AG04450 (cell line): ENCODE measurements around the gene HORMAD2. TPM values are rescaled to one million over a fixed set of nuclear protein-coding genes. Genes with fewer than 3 reads are reported as not detected.

Experiments
- CTCF ChIA-PET: fragments of 300-600, 350-600 bp; formaldehyde crosslinking; extraction: SDS; loops from one replicate; lab custom pipeline; 2022; ENCODE audit warnings: antibody characterized with exemption, inconsistent platforms; lab: Charles Lee
- POLR2A ChIA-PET: fragments of 350-600 bp; formaldehyde crosslinking; extraction: SDS; loops from one replicate; lab custom pipeline; 2021; ENCODE audit warnings: antibody characterized with exemption, inconsistent platforms; lab: Yijun Ruan, JAX
- DNase-seq: peaks from one replicate; pipeline ENCODE4 v3.0.0-alpha.2; 2011; ENCODE audit warnings: low read depth, low spot score
- H3K27ac ChIP-seq: one replicate; pipeline ENCODE4 v1.5.1; 2012; ENCODE audit warnings: low read depth, low read length, control low read depth
- H3K27me3 ChIP-seq: one replicate; pipeline ENCODE4 v1.6.0; 2012; ENCODE audit warnings: low read length; ENCODE audit not compliant: control insufficient read depth, insufficient read depth
- H3K4me3 ChIP-seq: 2 replicates; pipeline ENCODE4 v1.5.1; 2011; ENCODE audit warnings: mild to moderate bottlenecking, low read depth, low read length, control low read depth
- H3K9me3 ChIP-seq: 2 replicates; pipeline ENCODE4 v1.5.1; 2012; ENCODE audit warnings: low read length; ENCODE audit not compliant: control insufficient read depth, insufficient read depth
- CTCF ChIP-seq: IDR thresholded peaks from 2 replicates; pipeline ENCODE4 v1.5.1; 2011; ENCODE audit warnings: low read depth, low read length, control low read depth, inconsistent platforms
- polyA plus RNA-seq: library from polyadenylated mRNA; depleted of rRNA; stranded (reverse); fragments of >200 nt; gene quantifications from 2 replicates; pipeline ENCODE4 v1.2.3, GENCODE V29; 2011; rRNA removed

HORMAD2 gene
- polyA plus RNA-seq, 1 experiment = not detected

DNA sequence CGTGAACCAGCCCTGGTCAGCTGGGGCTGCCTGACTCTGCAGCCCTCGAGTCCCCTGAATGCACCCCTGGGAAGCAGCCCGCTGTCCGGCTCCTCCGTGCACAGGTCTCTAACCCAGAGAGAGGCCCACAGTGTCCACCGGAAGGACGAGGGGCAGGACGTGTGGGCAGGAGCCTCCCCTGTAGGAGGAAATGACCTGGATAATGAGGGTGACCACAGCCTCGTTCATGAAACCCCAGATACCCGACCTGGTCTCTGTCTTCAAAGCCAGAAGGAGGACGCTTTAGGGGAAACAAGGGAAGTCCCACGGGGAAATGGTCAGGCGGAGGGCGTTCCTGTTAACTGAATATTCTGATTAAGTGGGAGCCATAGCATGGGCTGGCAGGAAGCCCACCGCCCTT lies 143.0 kb downstream of the HORMAD2 start:
- Histone ChIP-seq H3K4me3 (no peak overlapping the region), H3K27me3 (no peaks in the 10 kb centered on the region), H3K9me3 (peaks cover 8% of the 10 kb centered on the region), H3K27ac (no peak overlapping the region)
- no peak for DNase-seq
- TF ChIP-seq CTCF = no peak
- ChIA-PET POLR2A (no interaction called here), CTCF (no interaction called here)

DNA sequence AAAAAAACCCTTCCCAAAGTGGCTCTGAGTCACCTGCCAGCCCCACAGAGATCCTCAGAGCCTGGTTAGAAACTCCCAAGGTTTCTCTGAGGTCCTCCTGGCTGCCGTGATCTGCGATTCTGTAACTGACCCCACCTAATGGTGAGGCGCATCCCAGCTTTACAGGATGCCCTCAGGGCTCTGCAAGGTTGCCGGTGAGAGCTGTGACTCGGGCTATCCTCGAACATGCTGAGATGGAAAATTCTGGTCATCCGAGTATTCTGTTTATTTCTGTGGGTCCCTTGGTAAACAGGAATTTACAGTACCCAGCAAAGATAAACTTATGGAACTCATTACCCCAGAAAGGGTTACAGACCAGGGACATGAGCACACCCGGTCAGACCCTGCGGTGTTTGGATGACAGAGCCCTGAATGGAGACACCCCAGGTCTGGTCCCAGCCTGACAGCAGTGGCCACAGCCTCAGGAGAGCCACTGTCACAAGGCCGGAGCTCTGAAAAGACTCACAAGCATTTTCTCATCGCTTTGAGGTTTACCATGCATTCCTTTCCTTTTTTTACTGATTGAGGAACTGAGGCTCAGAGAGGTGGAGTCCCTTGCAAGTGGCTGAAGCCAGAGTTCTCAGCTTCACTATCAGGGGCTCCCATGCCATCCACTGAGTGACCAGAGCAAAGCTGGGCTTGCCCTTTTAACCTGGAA lies 144.0 kb downstream of the HORMAD2 start:
- Histone ChIP-seq H3K27ac (peak overlapping the region; percentile 59), H3K4me3 (no peak overlapping the region), H3K27me3 (no peaks in the 10 kb centered on the region), H3K9me3 (peaks cover 8% of the 10 kb centered on the region)
- POLR2A ChIA-PET = no interaction called here
- CTCF ChIA-PET = interaction anchor here (0.5 kb wide), 1 partner anchor 907 kb away, joined by 3 read pairs; no protein-coding TSS in a partner anchor
- DNase-seq = no peak
- no peak for TF ChIP-seq CTCF

DNA sequence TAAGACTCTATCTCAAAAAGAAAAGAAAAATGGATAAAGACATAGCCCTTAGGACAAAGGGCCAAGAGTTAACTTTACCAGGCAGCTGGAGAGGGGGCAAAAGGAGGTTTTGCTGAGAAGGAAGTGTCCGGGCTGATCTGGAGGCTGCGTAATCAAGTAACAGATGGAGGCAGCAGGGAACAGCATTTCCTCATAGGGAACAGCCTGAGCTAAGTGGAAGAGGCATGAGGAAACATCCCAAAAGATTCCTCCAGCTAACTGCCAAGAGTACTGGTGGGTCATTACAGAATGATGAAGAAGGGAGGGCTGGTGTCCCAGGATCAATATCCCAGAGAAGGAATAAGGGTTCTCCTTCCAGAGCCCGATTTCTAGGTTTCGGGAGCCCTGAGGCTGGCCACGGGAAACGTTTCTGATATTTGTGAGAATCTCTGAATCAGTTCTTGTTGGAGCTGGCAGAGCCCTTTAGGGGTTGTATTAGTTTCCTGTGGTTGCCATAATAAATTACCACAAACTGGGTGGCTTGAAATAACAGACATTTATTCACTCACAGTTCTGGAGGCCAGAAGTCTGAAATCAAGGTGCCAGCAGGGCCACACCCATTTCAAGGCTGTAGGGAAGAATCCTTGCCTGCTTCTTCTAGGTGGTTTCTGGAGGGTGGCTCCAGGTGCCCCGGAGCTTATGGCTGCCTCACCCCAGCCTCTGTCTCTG lies 145.1 kb downstream of the HORMAD2 start:
- H3K9me3 ChIP-seq = peaks cover 8% of the 10 kb centered on the region
- DNase-seq = no peak
- ChIA-PET CTCF (no interaction called here), POLR2A (no interaction called here)
- H3K4me3 ChIP-seq = no peak overlapping the region
- H3K27me3 ChIP-seq = no peaks in the 10 kb centered on the region
- TF ChIP-seq CTCF = no peak
- H3K27ac ChIP-seq = no peak overlapping the region

DNA sequence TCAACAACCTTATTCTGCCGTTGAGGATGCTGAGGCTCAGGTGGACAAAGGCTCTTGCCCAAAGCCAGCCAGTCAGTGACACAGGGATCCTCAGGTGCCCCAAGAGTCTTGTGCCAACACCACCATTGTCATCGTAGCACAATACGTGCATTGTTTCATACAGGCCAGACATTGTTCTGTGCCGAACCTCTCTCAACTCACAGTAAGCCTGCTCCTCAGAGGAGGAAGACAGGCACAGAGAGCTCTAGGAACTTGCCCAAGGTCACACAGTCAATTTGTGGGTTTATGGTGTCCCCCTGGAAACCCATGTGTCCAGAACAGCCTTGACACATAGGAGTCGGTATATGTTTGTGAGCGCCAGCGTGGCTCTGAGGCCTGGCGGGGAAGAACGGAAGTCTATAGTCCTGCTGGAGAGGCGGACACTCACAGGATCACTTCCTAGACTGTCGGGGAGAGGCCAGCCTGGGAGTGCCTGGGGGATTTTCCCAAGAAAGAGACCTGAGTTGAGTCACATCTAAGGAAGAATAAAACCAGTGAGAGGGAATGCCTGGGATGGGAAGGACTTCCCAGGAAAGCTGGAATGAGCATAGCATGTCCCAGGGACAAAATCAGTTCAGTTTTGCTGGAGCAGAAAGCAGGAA lies 146.0 kb downstream of the HORMAD2 start:
- peaks cover 8% of the 10 kb centered on the region for H3K9me3 ChIP-seq
- H3K27me3 ChIP-seq = no peaks in the 10 kb centered on the region
- H3K4me3 ChIP-seq = no peak overlapping the region
- CTCF ChIA-PET = interaction anchor here (1.1 to 2.0 kb wide), 2 partner anchors 30 to 118 kb away, joined by 3 to 4 read pairs; no protein-coding TSS in a partner anchor
- no peak overlapping the region for H3K27ac ChIP-seq
- TF ChIP-seq CTCF = no peak
- DNase-seq = no peak
- POLR2A ChIA-PET = no interaction called here

Other genes starting within 250 kb of the HORMAD2 start
- 45.9 and 50.4 TPM in 2 replicates for gene ASCC2, start 242.2 kb upstream of the HORMAD2 start, polyA plus RNA-seq
- gene MTMR3, start 197.3 kb upstream of the HORMAD2 start, polyA plus RNA-seq = 27.8 and 28.8 TPM in 2 replicates
- 53.9 and 121 TPM in 2 replicates for gene LIF, start 166.3 kb downstream of the HORMAD2 start, polyA plus RNA-seq
- not detected in 2 replicates for gene OSM, start 186.4 kb downstream of the HORMAD2 start, polyA plus RNA-seq
- 12.0 and 15.3 TPM in 2 replicates for gene CASTOR1, start 209.0 kb downstream of the HORMAD2 start, polyA plus RNA-seq
- 14.5 and 17.5 TPM in 2 replicates for gene TBC1D10A, start 246.5 kb downstream of the HORMAD2 start, polyA plus RNA-seq